ENCODE data around the gene P2RY1.

DNA sequence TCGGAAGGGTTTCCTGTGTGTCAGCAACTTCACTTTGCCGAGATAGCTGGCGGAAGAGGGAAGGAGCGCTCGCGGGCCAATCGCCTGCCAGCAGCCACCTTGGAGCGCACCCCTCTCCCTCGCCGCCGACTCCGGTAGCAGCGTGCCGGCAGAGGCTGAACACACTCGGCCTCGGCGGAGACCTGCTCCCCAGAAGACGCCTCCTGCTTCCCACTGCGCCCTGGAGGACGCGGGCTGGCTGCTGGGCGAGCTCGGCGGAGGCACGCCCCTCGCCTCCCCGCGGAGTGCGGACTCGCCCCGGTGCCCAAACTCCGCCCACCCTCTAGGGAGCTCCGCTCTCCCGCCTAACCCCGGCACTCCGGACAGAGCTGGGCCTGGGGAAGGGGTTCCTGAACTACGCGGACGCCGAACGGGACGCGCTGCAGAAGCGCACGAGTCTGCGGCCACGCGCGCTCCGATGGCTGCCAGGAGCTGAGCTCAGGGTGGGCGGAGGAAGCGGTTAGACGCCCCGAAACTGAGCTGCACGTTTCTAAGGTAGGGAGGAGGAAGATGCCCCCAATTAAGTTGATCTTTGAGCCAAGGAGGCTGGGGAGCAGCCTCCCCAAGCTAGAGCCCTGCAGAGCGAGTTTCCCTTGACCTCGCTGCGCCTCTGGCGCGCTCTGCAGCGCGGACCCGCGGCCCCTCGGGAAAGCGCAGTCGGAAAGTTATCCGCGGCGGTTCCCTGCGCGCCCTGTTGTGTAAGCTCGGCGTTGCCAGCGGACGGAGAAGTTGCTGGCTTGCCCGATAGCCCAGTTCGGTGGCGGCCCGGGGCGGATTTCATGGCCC is at the start of gene P2RY1:
- TF ChIP-seq CTCF (IDR thresholded peaks at IDR 0.05; ENCODE audit: borderline replicate concordance, extremely low read depth, low read length, poor library complexity, severe bottlenecking) (no peak), EZH2 (IDR thresholded peaks at IDR 0.05; ENCODE audit: borderline replicate concordance, low read depth, low read length, severe bottlenecking) (no peak)

Data from DND-41 (cell line).